Subcutaneous abdominal adipose tissue (tissue), 5 donors: ENCODE measurements around the gene CPM.

Experiments
- H3K27ac ChIP-seq: one replicate; pipeline ENCODE4 v1.7.0; 2013; ENCODE audit warnings: low read depth, mild to moderate bottlenecking, inconsistent platforms, low read length, moderate library complexity
- H3K27me3 ChIP-seq, 5 donors: one replicate each; pipeline ENCODE4 v1.7.0; 2013; ENCODE audit warnings: low read length in 5 of 5, inconsistent platforms in 1 of 5; ENCODE audit not compliant: control insufficient read depth in 5 of 5, insufficient read depth in 4 of 5
- H3K36me3 ChIP-seq, 5 donors: one replicate each; pipeline ENCODE4 v1.7.0; 2013; ENCODE audit warnings: low read length in 5 of 5; ENCODE audit not compliant: control insufficient read depth in 5 of 5, insufficient read depth in 5 of 5
- H3K4me1 ChIP-seq, 5 donors: one replicate each; pipeline ENCODE4 v1.7.0; 2013; ENCODE audit warnings: low read length in 5 of 5, mild to moderate bottlenecking in 3 of 5, moderate library complexity in 1 of 5; ENCODE audit not compliant: control insufficient read depth in 5 of 5, insufficient read depth in 5 of 5
- H3K4me3 ChIP-seq, 5 donors: one replicate each; pipeline ENCODE4 v1.7.0; 2013; ENCODE audit warnings: low read length in 5 of 5, low read depth in 1 of 5
- H3K9ac ChIP-seq, 5 donors: one replicate each; pipeline ENCODE4 v1.7.0; 2013; ENCODE audit warnings: low read length in 5 of 5, mild to moderate bottlenecking in 4 of 5, moderate library complexity in 3 of 5
- H3K9me3 ChIP-seq, 5 donors: one replicate each; pipeline ENCODE4 v1.7.0; 2013; ENCODE audit warnings: low read length in 5 of 5; ENCODE audit not compliant: control insufficient read depth in 5 of 5
- donor health status: healthy.
- donor health status: healthy.
- donor health status: healthy.
- donor health status: healthy.
- donor health status: healthy.

CPM gene

GRCh38 chr12:68863109-68863770 lies 69.7 kb downstream of the CPM start:
- H3K9me3 ChIP-seq: no peaks in the 10 kb centered on the region
- no peaks in the 10 kb centered on the region for H3K4me1 ChIP-seq
- H3K36me3 ChIP-seq: peaks cover 30 to 61% (median 43%) of the 10 kb centered on the region in 5 donors
- H3K27ac ChIP-seq: no peak overlapping the region
- peak overlapping the region in 1 of 5 donors; percentile 35 for H3K9ac ChIP-seq
- no peak overlapping the region for H3K4me3 ChIP-seq
- H3K27me3 ChIP-seq: no peaks in the 10 kb centered on the region

GRCh38 chr12:68861890-68862289 lies 71.1 kb downstream of the CPM start:
- no peaks in the 10 kb centered on the region for H3K27me3 ChIP-seq
- no peak overlapping the region for H3K4me3 ChIP-seq
- no peak overlapping the region for H3K9ac ChIP-seq
- no peak overlapping the region for H3K27ac ChIP-seq
- no peaks in the 10 kb centered on the region for H3K4me1 ChIP-seq
- peaks cover 34 to 59% (median 41%) of the 10 kb centered on the region in 5 donors for H3K36me3 ChIP-seq
- no peaks in the 10 kb centered on the region for H3K9me3 ChIP-seq

GRCh38 chr12:68856510-68856909 lies 76.5 kb downstream of the CPM start:
- H3K9ac ChIP-seq: no peak overlapping the region
- H3K27me3 ChIP-seq: no peaks in the 10 kb centered on the region
- H3K27ac ChIP-seq: no peak overlapping the region
- H3K4me1 ChIP-seq: no peaks in the 10 kb centered on the region
- H3K9me3 ChIP-seq: no peaks in the 10 kb centered on the region
- H3K4me3 ChIP-seq: no peak overlapping the region
- peaks cover 29 to 54% (median 31%) of the 10 kb centered on the region in 5 donors for H3K36me3 ChIP-seq

- Histone ChIP-seq H3K4me3 (no peak overlapping the region), H3K36me3 (peaks cover 28 to 51% (median 30%) of the 10 kb centered on the region in 5 donors), H3K27ac (no peak overlapping the region), H3K4me1 (no peaks in the 10 kb centered on the region), H3K27me3 (no peaks in the 10 kb centered on the region), H3K9ac (no peak overlapping the region), H3K9me3 (no peaks in the 10 kb centered on the region)
These were observed 77.2 kb downstream of the CPM start for GRCh38 chr12:68855771-68856170.

- H3K4me1 ChIP-seq: no peaks in the 10 kb centered on the region
- peaks cover 28 to 50% (median 30%) of the 10 kb centered on the region in 5 donors for H3K36me3 ChIP-seq
- no peaks in the 10 kb centered on the region for H3K27me3 ChIP-seq
- H3K27ac ChIP-seq: no peak overlapping the region
- no peaks in the 10 kb centered on the region for H3K9me3 ChIP-seq
- H3K9ac ChIP-seq: no peak overlapping the region
- no peak overlapping the region for H3K4me3 ChIP-seq
These were observed 77.9 kb downstream of the CPM start for GRCh38 chr12:68855111-68855510.

- H3K4me1 ChIP-seq: no peaks in the 10 kb centered on the region
- no peak overlapping the region for H3K9ac ChIP-seq
- H3K27ac ChIP-seq: no peak overlapping the region
- peaks cover 24 to 50% (median 30%) of the 10 kb centered on the region in 5 donors for H3K36me3 ChIP-seq
- H3K4me3 ChIP-seq: no peak overlapping the region
- no peaks in the 10 kb centered on the region for H3K9me3 ChIP-seq
- H3K27me3 ChIP-seq: no peaks in the 10 kb centered on the region
These were observed 78.4 kb downstream of the CPM start for GRCh38 chr12:68854554-68854953.

GRCh38 chr12:68854078-68854468 lies 78.9 kb downstream of the CPM start:
- Histone ChIP-seq H3K9ac (no peak overlapping the region), H3K27me3 (no peaks in the 10 kb centered on the region), H3K4me1 (no peaks in the 10 kb centered on the region), H3K36me3 (peaks cover 24 to 47% (median 30%) of the 10 kb centered on the region in 5 donors), H3K9me3 (no peaks in the 10 kb centered on the region), H3K27ac (no peak overlapping the region), H3K4me3 (no peak overlapping the region)

- no peak overlapping the region for H3K4me3 ChIP-seq
- H3K9me3 ChIP-seq: no peaks in the 10 kb centered on the region
- no peaks in the 10 kb centered on the region for H3K27me3 ChIP-seq
- H3K4me1 ChIP-seq: no peaks in the 10 kb centered on the region
- H3K36me3 ChIP-seq: peaks cover 21 to 43% (median 30%) of the 10 kb centered on the region in 5 donors
- no peak overlapping the region for H3K9ac ChIP-seq
- H3K27ac ChIP-seq: no peak overlapping the region
These were observed 79.4 kb downstream of the CPM start for GRCh38 chr12:68853396-68854077.

- Histone ChIP-seq H3K36me3 (peaks cover 9 to 27% (median 21%) of the 10 kb centered on the region in 5 donors), H3K4me3 (no peak overlapping the region), H3K9me3 (no peaks in the 10 kb centered on the region), H3K9ac (no peak overlapping the region), H3K4me1 (no peaks in the 10 kb centered on the region), H3K27me3 (no peaks in the 10 kb centered on the region), H3K27ac (no peak overlapping the region)
These were observed 81.2 kb downstream of the CPM start for GRCh38 chr12:68851592-68852306.

GRCh38 chr12:68850390-68850789 lies 82.6 kb downstream of the CPM start:
- H3K9me3 ChIP-seq: no peaks in the 10 kb centered on the region
- peaks cover 2 to 13% (median 8%) of the 10 kb centered on the region in 5 donors for H3K36me3 ChIP-seq
- no peak overlapping the region for H3K4me3 ChIP-seq
- no peak overlapping the region for H3K9ac ChIP-seq
- no peaks in the 10 kb centered on the region for H3K27me3 ChIP-seq
- no peak overlapping the region for H3K27ac ChIP-seq
- H3K4me1 ChIP-seq: no peaks in the 10 kb centered on the region
